ENCODE data around the gene FANCC. TPM values are rescaled to one million over a fixed set of nuclear protein-coding genes. Genes with fewer than 3 reads are reported as not detected.

FANCC gene
- total and polyA plus RNA-seq, 2 of the 13 experiments (the other 11 are each of a cell fraction or from before 2014, with no cell fraction given): 7.4 to 8.6 TPM

- TF ChIP-seq, protein P1, sequence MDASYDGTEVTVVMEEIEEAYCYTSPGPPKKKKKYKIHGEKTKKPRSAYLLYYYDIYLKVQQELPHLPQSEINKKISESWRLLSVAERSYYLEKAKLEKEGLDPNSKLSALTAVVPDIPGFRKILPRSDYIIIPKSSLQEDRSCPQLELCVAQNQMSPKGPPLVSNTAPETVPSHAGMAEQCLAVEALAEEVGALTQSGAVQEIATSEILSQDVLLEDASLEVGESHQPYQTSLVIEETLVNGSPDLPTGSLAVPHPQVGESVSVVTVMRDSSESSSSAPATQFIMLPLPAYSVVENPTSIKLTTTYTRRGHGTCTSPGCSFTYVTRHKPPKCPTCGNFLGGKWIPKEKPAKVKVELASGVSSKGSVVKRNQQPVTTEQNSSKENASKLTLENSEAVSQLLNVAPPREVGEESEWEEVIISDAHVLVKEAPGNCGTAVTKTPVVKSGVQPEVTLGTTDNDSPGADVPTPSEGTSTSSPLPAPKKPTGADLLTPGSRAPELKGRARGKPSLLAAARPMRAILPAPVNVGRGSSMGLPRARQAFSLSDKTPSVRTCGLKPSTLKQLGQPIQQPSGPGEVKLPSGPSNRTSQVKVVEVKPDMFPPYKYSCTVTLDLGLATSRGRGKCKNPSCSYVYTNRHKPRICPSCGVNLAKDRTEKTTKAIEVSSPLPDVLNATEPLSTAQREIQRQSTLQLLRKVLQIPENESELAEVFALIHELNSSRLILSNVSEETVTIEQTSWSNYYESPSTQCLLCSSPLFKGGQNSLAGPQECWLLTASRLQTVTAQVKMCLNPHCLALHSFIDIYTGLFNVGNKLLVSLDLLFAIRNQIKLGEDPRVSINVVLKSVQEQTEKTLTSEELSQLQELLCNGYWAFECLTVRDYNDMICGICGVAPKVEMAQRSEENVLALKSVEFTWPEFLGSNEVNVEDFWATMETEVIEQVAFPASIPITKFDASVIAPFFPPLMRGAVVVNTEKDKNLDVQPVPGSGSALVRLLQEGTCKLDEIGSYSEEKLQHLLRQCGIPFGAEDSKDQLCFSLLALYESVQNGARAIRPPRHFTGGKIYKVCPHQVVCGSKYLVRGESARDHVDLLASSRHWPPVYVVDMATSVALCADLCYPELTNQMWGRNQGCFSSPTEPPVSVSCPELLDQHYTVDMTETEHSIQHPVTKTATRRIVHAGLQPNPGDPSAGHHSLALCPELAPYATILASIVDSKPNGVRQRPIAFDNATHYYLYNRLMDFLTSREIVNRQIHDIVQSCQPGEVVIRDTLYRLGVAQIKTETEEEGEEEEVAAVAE (CRISPR knock-in tag; IDR thresholded peaks at IDR 0.05; ENCODE audit: borderline replicate concordance): no peak
- TF ChIP-seq MTA3 (CRISPR knock-in tag; IDR thresholded peaks at IDR 0.05) (no peak), ZNF260 (CRISPR knock-in tag; IDR thresholded peaks at IDR 0.05; ENCODE audit: borderline replicate concordance, low read depth) (no peak), CCDC6 (CRISPR knock-in tag; IDR thresholded peaks at IDR 0.05) (no peak), ZNF224 (CRISPR knock-in tag; IDR thresholded peaks at IDR 0.05) (no peak), CEBPB (IDR thresholded peaks at IDR 0.05; ENCODE audit: borderline replicate concordance, low read depth, low read length) (no peak), ZBTB21 (CRISPR knock-in tag; IDR thresholded peaks at IDR 0.05) (no peak), KDM5B (CRISPR knock-in tag; IDR thresholded peaks at IDR 0.05; ENCODE audit: borderline replicate concordance) (no peak)
Measured at GRCh38 chr9:95188459-95188858, 129.1 kb downstream of the FANCC start (continued).

GRCh38 chr9:95185956-95186355, 131.6 kb downstream of the FANCC start:
- Histone ChIP-seq H3K36me3 (replicated peaks in 1 of 2; ENCODE audit: control insufficient read depth in 1 of 2, insufficient read depth in 2 of 2, low read length in 2 of 2) (no peaks in the 10 kb centered on the region), H3K27me3 (ENCODE audit: control insufficient read depth in 1 of 2, insufficient read depth in 2 of 2, low read length in 2 of 2) (no peaks in the 10 kb centered on the region), H3K4me3 (replicated peaks in 1 of 3; ENCODE audit: insufficient read depth in 1 of 3, low read depth in 2 of 3, low read length in 3 of 3) (no peak overlapping the region), H3K9ac (ENCODE audit: insufficient read depth, low read depth, low read length) (no peak overlapping the region), H3K79me2 (ENCODE audit: insufficient read depth, low read length) (no peaks in the 10 kb centered on the region), H2AFZ (ENCODE audit: low read length) (no peak overlapping the region), H3K4me1 (ENCODE audit: insufficient read depth, low read length) (peaks cover 9% of the 10 kb centered on the region), H3K9me3 (ENCODE audit: low read length) (no peaks in the 10 kb centered on the region), H3K27ac (ENCODE audit: extremely low read length, insufficient read depth, low read length) (no peak overlapping the region), H3K4me2 (ENCODE audit: low read depth, low read length) (no peak overlapping the region), H4K20me1 (ENCODE audit: insufficient read depth, low read length) (no peaks in the 10 kb centered on the region)
- CTCF ChIA-PET (ENCODE audit: low intra/inter-chr PET ratio, low total read pairs): no interaction called here
- POLR2A ChIA-PET: no interaction called here
- BruUV-seq (replicated peaks): no TSS peak
- intact Hi-C loops (cut with micrococcal nuclease; ENCODE audit: unreplicated experiment): no loop called here
- in situ Hi-C loops (cut with HindIII; ENCODE audit: extremely low pct_ligation_motif_present, low pct_unique_long_range_greater_than_20kb): no loop called here
- WGBS (ENCODE audit: low lambda C conversion rate): 95% methylated on average over 2 of the region's 2 CpGs
- TF ChIP-seq, protein P2, sequence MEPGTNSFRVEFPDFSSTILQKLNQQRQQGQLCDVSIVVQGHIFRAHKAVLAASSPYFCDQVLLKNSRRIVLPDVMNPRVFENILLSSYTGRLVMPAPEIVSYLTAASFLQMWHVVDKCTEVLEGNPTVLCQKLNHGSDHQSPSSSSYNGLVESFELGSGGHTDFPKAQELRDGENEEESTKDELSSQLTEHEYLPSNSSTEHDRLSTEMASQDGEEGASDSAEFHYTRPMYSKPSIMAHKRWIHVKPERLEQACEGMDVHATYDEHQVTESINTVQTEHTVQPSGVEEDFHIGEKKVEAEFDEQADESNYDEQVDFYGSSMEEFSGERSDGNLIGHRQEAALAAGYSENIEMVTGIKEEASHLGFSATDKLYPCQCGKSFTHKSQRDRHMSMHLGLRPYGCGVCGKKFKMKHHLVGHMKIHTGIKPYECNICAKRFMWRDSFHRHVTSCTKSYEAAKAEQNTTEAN (CRISPR knock-in tag; conservative IDR thresholded peaks at IDR 0.05): no peak
- TF ChIP-seq RXRA (CRISPR knock-in tag; IDR thresholded peaks at IDR 0.05) (no peak), HOXA7 (CRISPR knock-in tag; IDR thresholded peaks at IDR 0.05) (no peak), ZBTB10 (CRISPR knock-in tag; IDR thresholded peaks at IDR 0.05; ENCODE audit: borderline replicate concordance) (no peak), ZNF160 (CRISPR knock-in tag; IDR thresholded peaks at IDR 0.05) (no peak)
- DNase-seq (ENCODE audit: low spot score): no peak
- ATAC-seq: no peak
- FAIRE-seq: no peak
